HG02970 (cell line): ENCODE results near the gene AP4S1.
"Not testable (repeated sequence)": the region's sequence is repeated elsewhere in the genome, so short reads cannot be mapped to it uniquely, and the experiment has no call there.

Experiments
- ATAC-seq: cut with Tn5 transposase; IDR thresholded peaks from one replicate; pipeline ENCODE4 v1.9.1; 2021; ENCODE audit warnings: mild to moderate bottlenecking, moderate library complexity, moderate number of reproducible peaks; ENCODE audit not compliant: unreplicated experiment, low FRiP score

Gene AP4S1

GRCh38 chr14:31080056-31080455 is 54.6 kb downstream of the AP4S1 start:
- no peak for ATAC-seq

GRCh38 chr14:31080484-31080883 is 55.0 kb downstream of the AP4S1 start:
- ATAC-seq, result no peak

DNA sequence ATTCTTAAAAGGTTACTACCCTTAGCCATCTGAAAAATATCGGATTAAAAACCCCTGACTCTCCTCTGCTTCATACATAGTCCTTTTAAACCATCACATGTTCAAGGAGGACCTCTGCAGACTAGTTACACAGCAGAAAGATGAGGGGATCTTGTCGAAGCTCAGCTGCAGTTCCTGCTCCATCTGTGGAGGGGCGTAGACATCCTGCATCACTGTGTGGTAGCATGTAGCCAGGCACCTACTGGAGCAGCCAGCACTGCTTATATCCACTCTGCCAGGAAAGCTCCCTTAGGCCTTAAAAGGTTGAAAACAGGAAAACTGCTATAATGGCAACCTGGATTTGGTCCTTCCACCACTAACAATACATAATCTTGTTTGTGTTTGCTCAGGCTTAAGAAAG is 58.3 kb downstream of the AP4S1 start:
- ATAC-seq, result no peak

GRCh38 chr14:31084385-31084784 is 58.9 kb downstream of the AP4S1 start:
- ATAC-seq, result no peak

GRCh38 chr14:31085027-31085426 is 59.6 kb downstream of the AP4S1 start:
- ATAC-seq, result no peak

DNA sequence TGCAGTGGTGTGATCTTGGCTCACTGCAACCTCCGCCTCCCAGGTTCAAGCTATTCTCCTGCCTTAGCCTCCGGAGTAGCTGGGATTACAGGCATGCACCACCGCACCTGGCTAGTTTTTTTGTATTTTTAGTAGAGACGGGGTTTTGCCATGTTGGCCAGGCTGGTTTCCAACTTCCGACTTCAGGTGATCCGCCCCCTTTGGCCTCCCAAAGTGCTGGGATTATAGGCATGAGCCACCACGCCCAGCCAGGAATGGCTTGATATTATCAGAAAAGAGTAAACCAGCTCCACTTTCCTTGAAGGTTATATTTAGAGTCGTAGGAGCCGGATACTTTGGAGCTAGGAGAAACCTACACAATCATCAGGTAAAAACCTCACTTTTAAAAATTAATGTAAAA is 61.0 kb downstream of the AP4S1 start:
- not testable (repeated sequence) for ATAC-seq

DNA sequence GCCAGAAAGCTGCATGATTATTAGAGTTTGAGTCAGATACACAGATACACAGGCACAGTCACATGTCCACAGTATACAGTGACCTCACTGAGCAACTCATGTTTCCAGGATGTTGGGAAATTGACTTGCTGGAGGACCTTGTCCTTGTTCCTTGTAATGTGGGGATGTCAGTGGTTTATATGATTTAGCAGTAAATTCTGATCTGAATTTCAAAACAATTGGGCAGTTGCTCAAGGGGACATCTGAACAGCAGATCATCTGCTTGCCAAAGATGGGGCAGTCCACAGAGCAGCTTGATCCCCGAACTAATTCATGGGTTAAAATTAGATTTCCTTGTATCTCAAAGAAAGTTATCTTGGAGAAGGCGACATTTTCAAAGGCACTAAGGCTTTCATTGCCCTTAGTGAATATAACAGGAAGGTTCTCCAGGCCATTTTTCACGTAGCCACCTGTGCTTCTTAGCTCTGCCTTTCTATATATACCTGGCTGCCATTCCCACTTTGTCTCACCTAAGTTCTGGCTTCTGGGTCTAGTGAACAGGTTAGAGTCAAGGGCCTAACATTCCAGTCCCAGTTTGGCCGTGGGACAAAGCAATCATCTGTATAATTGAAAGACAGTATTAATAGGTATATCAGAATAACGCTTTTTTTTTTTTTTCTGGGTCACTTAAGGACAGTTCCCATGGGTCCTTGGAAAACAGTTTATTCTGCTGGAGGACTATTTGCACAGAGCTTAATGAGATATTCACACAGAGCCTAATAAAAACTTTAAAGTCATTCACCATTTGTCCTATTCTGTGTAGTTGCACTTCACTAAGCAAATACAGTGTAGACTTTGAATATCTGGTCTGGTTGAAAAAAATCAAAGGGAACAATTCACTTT is 65.7 kb downstream of the AP4S1 start:
- no peak for ATAC-seq

DNA sequence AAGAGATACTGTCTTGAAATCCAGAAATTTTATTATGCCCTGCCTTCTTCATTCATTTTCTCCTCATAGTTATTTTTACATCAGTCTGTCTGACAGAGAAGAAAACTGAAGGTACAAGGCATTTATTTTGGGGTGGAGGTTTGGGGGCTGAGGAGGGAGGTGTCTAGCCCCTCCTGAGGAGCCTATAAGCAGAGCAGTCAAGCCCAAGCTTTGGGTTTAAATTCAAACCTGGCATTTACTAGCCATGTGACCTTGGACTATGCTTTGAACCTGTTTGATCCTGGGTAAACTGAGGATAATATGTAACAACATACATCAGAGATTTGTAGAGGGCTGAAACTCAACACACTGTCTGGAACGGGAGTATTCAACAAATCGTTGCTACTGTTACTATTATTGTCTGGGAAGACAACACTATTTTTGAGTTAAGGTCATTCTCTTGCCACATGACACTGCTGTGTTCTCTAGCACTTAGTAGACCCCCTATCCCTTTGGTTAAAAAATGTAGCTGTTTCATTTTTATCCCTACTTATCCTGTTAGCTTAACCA is 66.8 kb downstream of the AP4S1 start:
- no peak for ATAC-seq

DNA sequence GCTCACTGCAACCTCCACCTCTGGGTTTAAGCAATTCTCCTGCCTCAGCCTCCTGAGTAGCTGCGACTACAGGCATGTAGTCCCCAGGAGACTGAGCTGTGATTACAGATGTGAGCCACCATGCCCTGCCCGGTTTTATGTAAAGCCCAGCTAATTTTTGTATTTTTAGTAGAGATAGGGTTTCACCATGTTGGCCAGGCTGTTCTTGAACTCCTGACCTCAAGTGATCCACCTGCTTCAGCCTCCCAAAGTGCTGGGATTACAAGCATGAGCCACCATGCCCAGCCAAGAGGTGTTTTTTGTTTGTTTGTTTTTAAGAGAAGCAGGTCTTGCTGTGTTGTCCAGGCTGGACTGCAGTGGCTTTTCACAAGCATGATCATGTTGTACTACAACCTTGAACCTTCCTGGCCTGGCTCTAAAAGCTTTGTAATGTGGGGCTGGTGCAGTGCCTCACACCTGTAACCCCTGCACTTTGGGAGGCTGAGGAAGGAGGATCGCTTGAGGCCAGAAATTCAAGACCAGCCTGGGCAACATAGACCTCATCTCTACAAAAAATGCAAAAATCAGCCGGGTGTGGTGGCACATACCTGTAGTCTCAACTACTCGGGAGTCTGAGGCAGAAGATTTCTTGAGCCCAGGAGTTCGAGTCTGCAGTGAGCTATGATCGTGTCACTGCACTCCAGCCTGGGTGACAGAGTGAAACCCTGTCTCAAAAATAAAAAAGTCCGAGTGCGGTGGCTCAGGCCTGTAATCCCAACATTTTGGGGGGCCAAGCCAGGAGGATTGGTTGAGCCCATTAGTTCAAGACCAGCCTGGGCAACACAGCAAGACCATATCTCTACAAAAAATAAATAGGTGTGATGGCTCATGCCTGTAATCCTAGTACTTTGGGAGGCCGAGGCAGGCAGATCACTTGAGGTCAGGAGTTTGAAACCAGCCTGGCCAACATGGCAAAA is 68.7 kb downstream of the AP4S1 start:
- ATAC-seq, result not testable (repeated sequence)

- not testable (repeated sequence) for ATAC-seq
These were observed 70.4 kb downstream of the AP4S1 start for GRCh38 chr14:31095817-31096216.

DNA sequence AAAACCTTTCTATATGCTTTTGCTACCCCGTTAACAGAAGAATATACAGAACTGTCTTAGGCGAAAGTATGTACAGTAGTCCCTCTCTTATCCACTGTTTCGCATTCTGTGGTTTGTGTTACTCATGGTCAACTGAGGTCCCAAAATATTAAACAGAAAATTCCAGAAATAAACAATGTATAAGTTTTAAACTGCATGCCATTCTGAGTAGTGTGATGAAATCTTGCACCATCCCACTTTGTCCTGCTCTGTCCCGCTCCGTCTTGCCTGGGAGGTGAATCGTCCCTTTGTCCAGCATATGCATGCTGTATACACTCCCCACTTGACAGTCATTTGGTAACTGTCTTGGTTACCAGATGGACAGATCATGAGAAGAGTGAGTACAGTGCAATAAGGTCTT is 70.8 kb downstream of the AP4S1 start:
- no peak for ATAC-seq

DNA sequence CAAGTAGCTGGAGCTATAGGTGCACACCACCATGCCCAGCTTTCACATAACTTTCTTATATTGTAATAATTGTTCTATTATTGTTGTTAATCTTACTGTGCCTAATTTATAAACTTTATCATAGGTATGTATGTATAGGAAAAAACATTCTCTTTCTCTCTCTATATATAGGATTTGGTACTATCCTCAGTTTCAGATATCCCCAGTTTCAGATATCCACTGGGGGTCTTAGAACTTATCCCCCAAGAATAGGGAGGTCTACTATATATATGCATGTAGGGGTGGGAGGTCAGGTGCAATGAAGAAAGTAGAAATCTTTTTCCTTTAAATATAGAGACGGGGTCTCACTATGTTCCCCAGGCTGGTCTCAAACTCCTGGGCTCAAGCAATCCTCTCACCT is 71.6 kb downstream of the AP4S1 start:
- ATAC-seq, result no peak

GRCh38 chr14:31106768-31107167 is 81.3 kb downstream of the AP4S1 start:
- ATAC-seq, result no peak

DNA sequence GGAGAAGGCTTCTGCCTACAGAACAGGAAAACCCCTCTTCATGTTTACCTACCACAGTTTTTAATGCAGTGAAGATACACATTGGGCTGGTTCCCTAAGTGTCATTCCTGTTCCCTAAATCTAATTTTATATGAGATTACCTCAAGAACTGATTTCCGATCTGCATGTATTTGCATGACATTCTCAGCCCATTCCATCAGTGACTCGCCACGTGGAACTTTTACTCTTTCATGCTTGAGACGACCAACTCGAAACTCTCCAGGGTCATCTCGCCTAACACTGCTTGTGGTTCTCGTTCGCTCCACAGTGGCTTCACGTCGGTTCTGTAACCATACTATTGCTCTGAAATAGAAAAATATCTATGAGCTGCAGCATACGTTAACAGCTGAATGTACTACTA is 83.8 kb downstream of the AP4S1 start:
- ATAC-seq, result no peak

DNA sequence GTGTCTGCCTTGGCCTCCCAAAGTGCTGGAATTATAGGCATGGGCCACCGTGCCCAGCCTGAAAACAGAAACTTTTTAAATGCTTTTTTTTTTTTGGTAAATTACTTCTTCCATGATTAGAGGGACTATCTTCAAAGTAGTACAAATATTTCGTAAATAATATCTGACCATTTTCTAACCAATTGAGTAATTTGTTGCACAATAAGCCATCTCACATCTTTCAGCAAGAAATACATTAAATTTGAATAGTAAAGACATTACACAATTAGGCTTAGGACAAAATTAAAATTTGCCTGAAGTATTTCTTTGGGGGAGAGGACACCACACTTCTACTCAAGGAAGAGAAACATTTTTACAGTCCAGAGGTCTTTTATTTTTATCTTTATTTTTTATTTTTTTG is 85.4 kb downstream of the AP4S1 start:
- no peak for ATAC-seq

GRCh38 chr14:31113794-31114193 is 88.3 kb downstream of the AP4S1 start:
- ATAC-seq, result no peak

- ATAC-seq, result no peak
These were observed 93.4 kb downstream of the AP4S1 start for GRCh38 chr14:31118892-31119291.

DNA sequence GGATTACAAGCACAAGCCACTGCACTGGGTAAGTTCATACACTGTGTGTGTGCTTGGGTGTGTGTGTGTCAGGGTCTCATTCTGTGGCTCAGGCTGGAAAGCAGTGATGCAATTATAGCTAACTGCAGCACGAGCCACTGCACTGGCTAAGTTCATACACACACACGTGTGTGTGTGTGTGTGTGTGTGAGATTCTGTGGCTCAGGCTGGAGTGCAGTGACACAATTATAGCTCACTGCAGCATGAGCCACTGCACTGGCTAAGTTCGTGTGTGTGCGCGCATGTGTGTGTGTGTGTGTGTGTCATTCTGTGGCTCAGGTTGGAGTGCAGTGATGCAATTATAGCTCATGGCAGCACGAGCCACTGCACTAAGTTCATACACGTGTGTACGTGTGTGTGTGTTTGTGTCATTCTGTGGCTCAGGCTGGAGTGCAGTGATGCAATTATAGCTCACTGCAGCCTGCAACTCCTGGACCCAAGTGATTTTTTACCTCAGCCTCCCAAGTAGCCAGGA is 96.7 kb downstream of the AP4S1 start:
- no peak for ATAC-seq

GRCh38 chr14:31122921-31123320 is 97.5 kb downstream of the AP4S1 start:
- no peak for ATAC-seq

- ATAC-seq, result no peak
These were observed 98.7 kb downstream of the AP4S1 start for GRCh38 chr14:31124197-31124596.

GRCh38 chr14:31125231-31125630 is 99.8 kb downstream of the AP4S1 start:
- no peak for ATAC-seq
